SKM-1 treated with dmso at 0.1 percent for 144 hours (cell line): ENCODE measurements around the gene HDGFL2.

ENCODE experiments used
- DNase-seq: peaks from one replicate; lab custom pipeline; 2025; ENCODE audit not compliant: unreplicated experiment; lab: John Stamatoyannopoulos, UW

The HDGFL2 gene

GRCh38 chr19:4464815-4465581 lies 7.1 kb upstream of the HDGFL2 start:
- no peak for DNase-seq

GRCh38 chr19:4467835-4468234 lies 4.3 kb upstream of the HDGFL2 start:
- no peak for DNase-seq

- peak; percentile 100 for DNase-seq
Measured at GRCh38 chr19:4471403-4472173, 509 bp upstream of the HDGFL2 start.

GRCh38 chr19:4473011-4473762 lies 1.1 kb downstream of the HDGFL2 start:
- no peak for DNase-seq

GRCh38 chr19:4473763-4474513 lies 1.8 kb downstream of the HDGFL2 start:
- DNase-seq = no peak

GRCh38 chr19:4474514-4475022 lies 2.5 kb downstream of the HDGFL2 start:
- no peak for DNase-seq

- DNase-seq = no peak
Measured at GRCh38 chr19:4477034-4477801, 5.1 kb downstream of the HDGFL2 start.

GRCh38 chr19:4482721-4483364 lies 10.7 kb downstream of the HDGFL2 start:
- DNase-seq = no peak

GRCh38 chr19:4483385-4483784 lies 11.3 kb downstream of the HDGFL2 start:
- DNase-seq = no peak

GRCh38 chr19:4487572-4487971 lies 15.5 kb downstream of the HDGFL2 start:
- DNase-seq = no peak

GRCh38 chr19:4488496-4488895 lies 16.4 kb downstream of the HDGFL2 start:
- DNase-seq = no peak

- no peak for DNase-seq
Measured at GRCh38 chr19:4491446-4491845, 19.3 kb downstream of the HDGFL2 start.

GRCh38 chr19:4492337-4493103 lies 20.4 kb downstream of the HDGFL2 start:
- DNase-seq = no peak

GRCh38 chr19:4493104-4493928 lies 21.2 kb downstream of the HDGFL2 start:
- no peak for DNase-seq

GRCh38 chr19:4493929-4494690 lies 22.0 kb downstream of the HDGFL2 start:
- DNase-seq = no peak

GRCh38 chr19:4494691-4495064 lies 22.6 kb downstream of the HDGFL2 start:
- DNase-seq = no peak

GRCh38 chr19:4495471-4495870 lies 23.4 kb downstream of the HDGFL2 start:
- no peak for DNase-seq
